Dedifferentiated amniotic fluid mesenchymal stem cell (primary cell): ENCODE results near the gene PSMB7.

ENCODE experiments used
- DNase-seq: peaks from one replicate; pipeline ENCODE4 v3.0.0-alpha.2; 2016; ENCODE audit errors: extremely low spot score

PSMB7 gene

GRCh38 chr9:124345751-124346281 is 69.4 kb downstream of the PSMB7 start:
- no peak for DNase-seq

DNA sequence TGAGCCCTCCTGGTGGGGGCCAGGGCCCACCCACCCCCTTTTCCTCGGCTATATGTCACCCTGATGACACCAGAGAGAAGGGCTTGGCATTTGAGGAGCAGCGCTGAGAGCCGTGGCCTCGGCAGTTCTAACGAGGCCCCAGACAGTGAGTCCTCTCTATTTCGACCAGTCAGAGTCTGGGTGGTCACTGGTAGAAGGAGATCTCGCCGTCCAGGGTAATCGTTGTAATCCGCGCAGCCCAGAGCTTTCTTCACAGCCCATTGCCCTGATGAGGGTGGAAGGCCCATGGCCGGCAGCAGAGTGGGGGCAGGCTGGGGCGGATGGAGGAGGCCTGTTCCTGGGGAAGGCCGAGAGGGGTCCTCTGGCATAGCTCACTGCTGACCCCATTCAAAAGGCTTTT is 70.2 kb downstream of the PSMB7 start:
- DNase-seq: no peak

DNA sequence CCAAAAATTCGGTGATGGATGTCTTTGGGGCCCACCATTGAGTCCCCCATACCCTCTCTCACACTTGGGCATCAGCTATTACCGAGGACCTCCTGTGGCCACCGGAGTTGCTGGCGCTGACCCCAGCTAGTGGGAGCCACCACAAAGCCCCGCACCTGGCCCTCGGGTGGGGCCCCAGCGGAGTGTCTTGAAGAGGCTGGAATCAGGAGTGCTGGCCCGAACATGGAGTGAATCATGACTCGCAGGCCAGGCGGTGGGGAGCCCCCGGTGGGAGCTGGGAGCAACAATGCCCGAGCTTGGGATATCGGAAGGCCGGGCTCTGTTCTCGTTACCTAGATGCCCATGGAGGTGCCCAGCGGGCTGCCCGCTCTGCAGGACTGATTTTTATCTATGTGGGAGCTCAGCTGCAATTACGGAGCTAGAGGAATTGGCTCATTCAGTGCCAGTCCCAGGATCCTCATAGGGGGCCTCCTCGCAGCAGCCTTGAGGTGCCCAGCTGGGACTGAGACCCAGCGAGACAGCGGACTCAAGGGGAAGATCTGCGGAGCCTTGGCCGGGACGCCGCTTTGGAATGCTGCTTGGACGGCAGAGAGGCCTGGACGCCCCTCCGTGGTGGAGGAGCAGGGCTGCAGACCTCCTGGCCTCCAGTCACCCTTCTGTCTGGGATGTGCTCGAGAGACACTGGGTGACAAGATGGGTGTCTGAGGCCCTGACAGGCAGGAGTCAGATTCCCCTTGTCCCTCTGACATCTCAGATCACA is 70.8 kb downstream of the PSMB7 start:
- DNase-seq: no peak

GRCh38 chr9:124343533-124344290 is 71.5 kb downstream of the PSMB7 start:
- no peak for DNase-seq

DNA sequence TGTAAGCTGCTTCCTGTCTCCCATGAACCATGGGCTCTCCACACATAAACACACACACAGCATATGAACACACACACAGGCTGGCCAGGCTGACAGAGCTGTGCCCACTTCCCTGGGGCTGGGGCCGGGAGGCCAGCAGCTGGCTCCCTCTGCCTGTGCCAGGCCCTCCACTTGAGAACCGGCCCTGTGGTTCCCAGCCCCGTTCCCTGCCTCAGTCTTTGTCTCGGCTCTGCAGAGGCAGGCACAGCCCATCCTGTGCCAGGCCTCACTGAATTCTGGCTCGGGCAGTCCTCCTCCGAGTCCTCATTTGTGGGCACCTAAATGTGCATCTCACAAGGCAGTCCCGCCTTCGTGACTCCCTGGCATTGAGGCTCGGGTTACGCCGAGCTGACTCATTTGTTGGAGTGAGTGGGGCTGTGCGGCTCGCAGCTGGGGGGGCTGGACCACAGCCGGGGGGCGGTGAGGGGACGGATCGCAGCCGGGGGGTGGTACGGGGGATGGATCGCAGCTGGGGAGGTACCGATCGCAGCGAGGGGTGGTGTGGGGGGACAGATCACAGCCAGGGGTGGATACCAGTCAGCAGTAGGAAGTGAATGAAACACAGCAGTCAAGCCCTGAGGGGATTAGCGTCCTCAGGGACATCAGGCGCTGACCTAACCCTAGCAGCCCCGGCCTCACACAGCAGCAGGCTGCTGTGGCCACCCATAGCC is 72.3 kb downstream of the PSMB7 start:
- DNase-seq: peak; percentile 87

- DNase-seq: no peak
These were observed 72.9 kb downstream of the PSMB7 start for GRCh38 chr9:124342402-124342775.

- DNase-seq: no peak
These were observed 73.6 kb downstream of the PSMB7 start for GRCh38 chr9:124341455-124342170.

DNA sequence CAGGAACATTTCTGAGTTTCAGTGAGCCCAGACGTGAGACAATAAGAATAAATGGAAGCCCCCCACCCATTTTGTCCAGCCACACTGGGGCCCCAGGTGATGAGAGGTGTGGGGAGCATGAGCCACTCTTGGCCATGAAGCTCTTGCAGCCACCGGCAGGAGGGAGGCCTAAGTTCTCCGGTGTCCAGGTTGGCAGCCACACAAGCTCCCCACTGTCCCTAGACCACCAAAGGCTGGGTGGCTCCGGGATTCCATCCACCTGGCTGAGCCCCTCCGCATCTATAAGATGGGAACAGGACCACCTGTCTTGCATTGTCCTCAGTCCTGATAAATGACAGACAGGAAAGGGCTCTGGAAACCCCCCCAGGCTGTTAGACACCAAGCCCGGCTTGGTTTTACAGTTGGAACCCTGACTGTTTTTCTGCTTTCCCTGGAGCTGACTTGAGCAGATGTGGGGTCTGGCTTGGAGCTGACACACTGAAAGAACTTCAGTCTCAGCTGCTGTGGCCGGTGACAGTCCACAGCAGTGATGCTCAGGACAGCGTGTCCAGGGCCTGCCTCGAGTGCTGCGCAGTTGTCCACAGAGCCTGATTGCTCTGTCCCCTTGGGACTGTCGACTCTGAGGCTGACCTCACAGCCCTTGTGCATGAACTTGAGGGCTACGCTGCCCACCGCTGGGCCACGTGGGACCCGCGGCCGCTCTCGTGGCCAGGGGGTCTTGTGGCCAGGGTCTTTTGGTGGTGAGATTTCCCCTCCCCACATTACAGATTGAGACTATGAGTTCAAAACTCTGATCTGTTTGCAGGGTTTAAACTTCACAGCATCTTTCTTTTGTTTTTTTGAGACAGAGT is 74.8 kb downstream of the PSMB7 start:
- no peak for DNase-seq

GRCh38 chr9:124339603-124340146 is 75.6 kb downstream of the PSMB7 start:
- no peak for DNase-seq

GRCh38 chr9:124337562-124337961 is 77.7 kb downstream of the PSMB7 start:
- no peak for DNase-seq

DNA sequence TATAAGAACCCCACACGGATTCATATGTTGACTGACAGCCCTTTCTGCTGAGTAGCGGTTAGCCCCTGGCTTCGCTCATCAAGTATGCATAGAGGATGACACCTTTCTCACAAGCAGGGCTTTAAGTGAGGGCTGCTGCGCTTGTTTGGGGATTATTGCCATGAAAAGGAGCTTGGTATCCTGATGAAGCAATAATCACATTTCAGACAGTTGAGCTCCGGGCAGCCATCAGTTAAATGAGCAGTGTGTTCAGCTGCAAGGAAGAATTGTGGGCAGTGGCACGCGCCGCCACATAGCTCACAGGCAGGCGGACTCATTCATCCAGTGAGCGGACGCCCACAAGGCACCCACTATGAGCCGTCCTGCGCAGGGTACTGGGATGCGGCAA is 79.9 kb downstream of the PSMB7 start:
- no peak for DNase-seq

DNA sequence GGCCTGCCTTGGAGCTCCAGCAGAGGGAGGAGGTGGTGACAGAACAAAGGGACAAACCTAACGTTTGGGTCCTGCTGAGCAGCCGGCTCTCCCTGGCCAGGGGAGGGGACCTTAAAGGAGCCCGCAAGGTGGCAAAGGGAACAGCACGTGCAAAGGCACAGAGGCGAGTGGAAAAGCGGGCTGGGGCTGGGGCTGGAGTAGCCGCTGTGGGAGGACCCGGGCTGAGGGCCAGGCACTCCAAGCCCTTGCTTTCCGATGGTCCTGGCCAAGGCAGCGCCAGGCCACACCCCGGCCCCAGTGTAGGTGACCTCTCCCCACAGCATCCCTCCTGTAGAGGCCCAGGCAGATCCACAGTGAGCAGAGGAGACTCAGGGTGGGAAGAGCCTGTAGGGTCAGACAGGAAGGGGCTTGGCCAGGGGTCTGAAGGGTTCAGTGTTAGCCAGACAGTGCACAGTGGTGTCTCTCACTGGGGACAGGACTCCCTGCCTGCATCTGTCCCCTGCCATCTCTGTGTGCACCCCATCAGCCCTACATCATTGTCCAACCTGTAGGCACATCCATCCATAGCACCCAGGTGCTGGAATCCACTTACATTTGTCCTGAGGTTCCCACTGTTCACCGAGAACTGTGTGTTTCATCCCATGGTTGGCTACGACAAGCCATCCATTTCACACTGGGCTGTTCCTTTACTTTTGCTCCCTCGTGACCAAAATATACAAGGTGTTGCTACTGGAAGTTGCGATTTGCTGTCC is 80.5 kb downstream of the PSMB7 start:
- DNase-seq: no peak

DNA sequence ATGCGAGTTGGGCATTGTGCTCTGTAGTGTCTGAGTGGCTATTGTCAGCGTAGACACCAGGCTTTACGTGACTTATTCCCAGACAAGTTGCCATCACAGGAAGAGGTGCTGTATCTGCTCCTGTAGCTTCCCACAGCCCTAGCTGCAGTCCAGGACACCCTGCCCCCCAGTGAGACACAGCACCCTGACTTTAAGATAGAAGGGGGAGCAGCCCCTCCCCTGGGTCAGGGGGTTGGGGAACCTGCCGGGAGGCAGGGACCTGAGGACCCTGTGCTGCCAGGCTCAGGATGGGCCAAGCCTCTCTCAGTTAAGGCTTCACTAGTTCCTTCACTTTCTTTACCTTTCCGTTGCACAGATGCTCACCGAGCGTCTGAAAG is 82.1 kb downstream of the PSMB7 start:
- DNase-seq: no peak

GRCh38 chr9:124332361-124333202 is 82.7 kb downstream of the PSMB7 start:
- DNase-seq: no peak

GRCh38 chr9:124331580-124331979 is 83.7 kb downstream of the PSMB7 start:
- no peak for DNase-seq

DNA sequence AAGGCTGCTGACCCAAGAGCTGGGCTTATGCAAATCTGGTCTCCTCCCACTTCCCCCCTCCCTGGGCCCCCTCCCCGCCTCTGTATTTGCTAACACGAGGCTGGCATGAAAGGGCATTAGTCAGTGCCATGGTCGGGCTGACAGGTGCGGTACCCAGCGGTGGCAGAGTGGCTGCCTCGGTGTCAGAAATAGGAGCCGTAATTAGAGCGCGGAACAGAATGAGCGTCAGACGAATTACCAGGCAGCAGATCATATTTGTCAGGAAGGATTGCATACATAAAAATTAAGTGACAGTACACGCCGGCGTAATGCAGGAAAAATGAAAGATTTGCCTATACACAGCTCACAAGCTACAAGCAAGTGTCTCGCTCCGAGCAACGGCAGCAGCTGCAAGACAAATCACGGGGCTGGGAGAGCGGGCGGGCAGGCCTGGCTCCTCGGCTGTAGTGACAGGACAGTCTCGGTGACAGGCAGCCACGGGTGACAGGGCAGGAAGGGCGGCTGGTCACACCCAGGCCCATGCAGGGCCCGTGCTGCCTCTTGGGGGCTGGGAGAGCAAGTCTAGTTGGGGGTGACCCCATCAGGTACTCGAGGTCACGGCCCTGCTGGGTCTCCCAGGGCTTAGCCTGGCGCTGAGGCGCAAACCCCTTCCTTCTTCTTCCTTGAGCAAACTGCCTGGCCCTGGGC is 85.1 kb downstream of the PSMB7 start:
- DNase-seq: no peak

GRCh38 chr9:124329206-124329792 is 85.9 kb downstream of the PSMB7 start:
- DNase-seq: no peak

DNA sequence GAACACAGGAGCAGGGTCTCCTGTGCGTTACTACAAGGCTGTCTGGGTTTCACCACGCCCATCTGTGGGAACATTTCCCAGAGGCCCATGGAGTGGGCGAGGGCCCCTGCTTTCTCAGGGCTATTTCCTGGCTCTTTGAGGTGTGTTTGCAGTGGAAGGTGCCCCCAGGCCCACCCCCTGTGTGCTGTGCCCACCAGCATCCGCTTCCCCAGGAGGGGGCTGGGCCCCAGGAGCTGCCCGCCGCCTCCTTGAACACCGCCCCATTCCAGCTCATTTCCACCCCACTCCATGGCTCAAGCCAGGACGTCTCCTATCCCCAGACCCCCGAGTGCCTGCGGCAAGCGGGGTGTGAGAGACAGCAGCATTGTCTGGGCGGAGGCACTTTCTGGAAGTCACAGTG is 87.0 kb downstream of the PSMB7 start:
- no peak for DNase-seq
